GM19239 (cell line): Measurements from ENCODE around the gene EHBP1.

Source experiments
- DNase-seq: peaks from one replicate; pipeline ENCODE4 v3.0.0; 2011; ENCODE audit warnings: low spot score; ENCODE audit not compliant: insufficient read length
- FAIRE-seq: peaks from 2 replicates; lab custom pipeline; 2011; peaks lifted over from hg19 to GRCh38; lab: Jason Lieb, UNC

The EHBP1 gene

DNA sequence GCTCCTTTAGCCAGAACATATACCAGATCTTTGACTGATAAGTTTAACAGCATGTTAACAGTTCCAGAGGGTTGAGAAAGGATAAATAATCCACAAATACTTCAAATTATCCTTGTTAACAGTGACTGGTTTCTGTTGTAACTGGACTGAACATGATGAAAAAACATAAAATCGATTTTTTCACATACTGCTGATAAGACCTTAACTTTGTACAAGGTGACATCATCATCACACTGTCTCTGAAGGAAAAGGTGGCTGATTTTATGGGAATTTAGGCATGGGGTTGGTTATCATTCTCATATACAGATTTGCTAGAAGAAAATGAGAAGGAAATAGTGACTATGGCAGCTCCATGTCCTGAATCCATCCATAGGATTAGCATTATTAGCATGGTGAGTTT lies 381.2 kb downstream of the EHBP1 start:
- FAIRE-seq: no peak
- no peak for DNase-seq

DNA sequence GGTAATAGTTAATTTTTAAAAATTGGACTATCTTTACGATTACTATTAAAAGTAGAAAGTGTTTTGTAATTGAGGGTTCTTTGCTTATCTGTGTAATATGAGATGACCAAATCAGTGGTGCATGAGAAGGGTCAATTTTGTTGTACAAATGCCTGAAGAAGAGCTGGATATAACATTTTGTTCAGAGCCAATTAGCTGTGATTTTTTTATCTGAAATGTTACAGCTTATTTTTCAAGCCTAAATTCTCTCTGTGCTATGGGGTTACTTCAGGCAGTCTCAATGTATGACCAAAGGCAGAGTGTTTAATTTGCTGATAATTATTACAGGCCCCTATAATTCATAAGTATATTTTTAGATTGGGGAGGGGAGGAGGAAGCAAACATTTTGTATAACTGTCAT lies 386.9 kb downstream of the EHBP1 start:
- FAIRE-seq: no peak
- DNase-seq: no peak

DNA sequence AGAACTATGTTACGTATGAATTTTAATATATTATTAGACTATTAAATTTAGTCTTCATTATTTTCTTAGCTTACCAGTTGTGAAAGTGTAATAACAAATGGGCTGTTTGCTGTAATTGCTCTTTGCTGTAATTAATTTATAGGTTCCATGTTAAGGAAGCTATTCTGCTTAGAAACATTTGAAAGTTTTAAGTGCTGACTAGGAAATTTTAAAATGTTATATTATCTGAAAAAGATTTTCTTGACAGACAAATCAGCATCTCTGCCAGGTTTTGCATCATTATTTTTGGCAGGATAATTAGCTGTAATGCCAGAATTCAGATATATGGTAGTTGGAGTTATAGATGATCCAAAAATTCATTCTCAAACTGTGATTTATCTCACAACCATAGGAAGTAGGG lies 387.3 kb downstream of the EHBP1 start:
- FAIRE-seq (no peak), DNase-seq (no peak)

DNA sequence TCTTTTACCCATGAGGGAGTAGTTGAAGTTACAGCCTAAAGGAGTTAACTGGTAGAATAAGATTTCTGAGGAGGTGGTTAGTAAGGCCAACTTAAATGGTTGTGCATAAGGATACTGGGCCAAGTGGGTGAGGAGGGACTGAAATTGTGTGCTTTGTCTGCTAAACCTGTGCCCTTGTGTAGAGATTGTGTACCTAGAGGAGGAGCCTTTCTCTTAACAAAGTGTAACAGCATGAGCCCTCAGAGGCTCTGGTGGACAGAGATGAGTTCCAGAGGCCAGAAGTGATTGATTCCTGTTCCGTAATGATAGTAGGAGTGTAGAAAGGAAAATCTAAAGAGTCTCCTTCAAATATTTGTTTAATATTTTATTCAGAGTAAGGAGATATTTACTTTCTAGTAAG lies 388.0 kb downstream of the EHBP1 start:
- DNase-seq: no peak
- FAIRE-seq: no peak
